ENCODE data around the gene ANGPTL2.

Gene ANGPTL2

DNA sequence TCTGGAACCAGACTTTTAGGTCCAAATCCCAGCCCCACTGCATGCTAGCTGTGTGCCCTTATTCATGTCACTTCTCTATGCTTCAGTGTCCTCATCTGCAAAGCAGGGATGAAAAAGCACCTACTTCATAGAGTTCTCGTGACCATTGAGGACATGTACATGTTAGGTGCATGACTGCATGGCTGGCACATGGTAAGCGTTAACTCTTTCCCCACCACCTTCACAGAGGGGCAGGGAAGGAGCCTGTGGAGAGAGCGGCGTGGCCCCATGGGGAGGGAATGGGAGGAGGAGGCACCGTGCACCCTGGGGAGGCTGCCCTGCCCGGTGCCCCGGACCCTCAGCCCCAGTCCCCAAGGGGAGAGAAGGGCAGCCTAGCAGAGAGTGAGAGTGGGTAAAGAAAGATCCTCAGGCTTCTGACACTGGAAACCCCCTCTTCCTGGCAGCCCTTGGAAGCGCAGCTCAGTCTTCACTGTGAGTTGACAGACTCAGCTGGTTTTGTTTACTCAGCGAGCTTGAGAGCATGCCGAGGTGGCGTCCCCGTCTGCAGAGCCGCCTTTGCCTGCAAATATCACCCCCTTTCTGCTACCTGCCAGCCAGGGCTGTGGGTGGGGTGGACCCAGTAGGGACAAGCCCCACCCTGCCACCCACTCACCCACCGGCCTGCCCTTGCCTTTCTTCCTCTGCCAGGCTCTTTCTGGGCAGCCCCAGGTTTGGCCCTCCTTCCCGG is 10.6 kb upstream of the ANGPTL2 start:
- TF ChIP-seq, protein P1, sequence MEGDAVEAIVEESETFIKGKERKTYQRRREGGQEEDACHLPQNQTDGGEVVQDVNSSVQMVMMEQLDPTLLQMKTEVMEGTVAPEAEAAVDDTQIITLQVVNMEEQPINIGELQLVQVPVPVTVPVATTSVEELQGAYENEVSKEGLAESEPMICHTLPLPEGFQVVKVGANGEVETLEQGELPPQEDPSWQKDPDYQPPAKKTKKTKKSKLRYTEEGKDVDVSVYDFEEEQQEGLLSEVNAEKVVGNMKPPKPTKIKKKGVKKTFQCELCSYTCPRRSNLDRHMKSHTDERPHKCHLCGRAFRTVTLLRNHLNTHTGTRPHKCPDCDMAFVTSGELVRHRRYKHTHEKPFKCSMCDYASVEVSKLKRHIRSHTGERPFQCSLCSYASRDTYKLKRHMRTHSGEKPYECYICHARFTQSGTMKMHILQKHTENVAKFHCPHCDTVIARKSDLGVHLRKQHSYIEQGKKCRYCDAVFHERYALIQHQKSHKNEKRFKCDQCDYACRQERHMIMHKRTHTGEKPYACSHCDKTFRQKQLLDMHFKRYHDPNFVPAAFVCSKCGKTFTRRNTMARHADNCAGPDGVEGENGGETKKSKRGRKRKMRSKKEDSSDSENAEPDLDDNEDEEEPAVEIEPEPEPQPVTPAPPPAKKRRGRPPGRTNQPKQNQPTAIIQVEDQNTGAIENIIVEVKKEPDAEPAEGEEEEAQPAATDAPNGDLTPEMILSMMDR (IDR thresholded peaks at IDR 0.05; ENCODE audit: poor library complexity, severe bottlenecking), result no peak
- Histone ChIP-seq H3K4me3 (ENCODE audit: severe bottlenecking) (no peak overlapping the region), H3K9me3 (ENCODE audit: severe bottlenecking) (no peaks in the 10 kb centered on the region), H3K4me1 (ENCODE audit: insufficient read depth, poor library complexity, severe bottlenecking) (peaks cover 22% of the 10 kb centered on the region), H3K27ac (ENCODE audit: poor library complexity, severe bottlenecking) (no peak overlapping the region), H3K27me3 (ENCODE audit: insufficient read depth, poor library complexity, severe bottlenecking) (no peaks in the 10 kb centered on the region), H3K36me3 (ENCODE audit: low read depth) (no peaks in the 10 kb centered on the region)
- ATAC-seq (ENCODE audit: low read depth), result no peak
- DNase-seq (ENCODE audit: low spot score), result no peak

DNA sequence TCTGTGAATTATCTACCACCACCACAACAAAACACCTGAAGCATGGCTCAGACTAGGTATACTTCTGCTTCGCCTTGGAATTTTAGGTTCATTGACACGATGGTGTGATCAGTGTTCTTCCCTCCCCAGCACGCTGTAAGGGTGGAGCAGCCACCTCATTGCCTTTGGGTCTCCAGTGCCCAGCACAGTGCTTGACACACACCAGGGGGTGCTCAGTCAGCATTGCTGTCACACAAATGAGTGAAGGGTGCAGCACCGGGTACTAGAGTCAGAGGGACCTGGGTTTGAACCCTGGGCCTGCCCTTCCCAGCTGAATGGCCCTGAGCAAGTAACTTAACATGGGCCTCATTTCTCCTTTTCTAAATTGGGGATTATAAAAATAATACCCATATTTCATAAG is 9.9 kb upstream of the ANGPTL2 start:
- DNase-seq (ENCODE audit: low spot score), result no peak
- no peak overlapping the region for H3K27ac ChIP-seq (ENCODE audit: poor library complexity, severe bottlenecking)
- H3K4me3 ChIP-seq (ENCODE audit: severe bottlenecking), result no peak overlapping the region
- peaks cover 22% of the 10 kb centered on the region for H3K4me1 ChIP-seq (ENCODE audit: insufficient read depth, poor library complexity, severe bottlenecking)
- ATAC-seq (ENCODE audit: low read depth), result no peak
- H3K9me3 ChIP-seq (ENCODE audit: severe bottlenecking), result no peaks in the 10 kb centered on the region
- TF ChIP-seq, protein P1 (IDR thresholded peaks at IDR 0.05; ENCODE audit: poor library complexity, severe bottlenecking), result no peak
- H3K27me3 ChIP-seq (ENCODE audit: insufficient read depth, poor library complexity, severe bottlenecking), result no peaks in the 10 kb centered on the region
- no peaks in the 10 kb centered on the region for H3K36me3 ChIP-seq (ENCODE audit: low read depth)

DNA sequence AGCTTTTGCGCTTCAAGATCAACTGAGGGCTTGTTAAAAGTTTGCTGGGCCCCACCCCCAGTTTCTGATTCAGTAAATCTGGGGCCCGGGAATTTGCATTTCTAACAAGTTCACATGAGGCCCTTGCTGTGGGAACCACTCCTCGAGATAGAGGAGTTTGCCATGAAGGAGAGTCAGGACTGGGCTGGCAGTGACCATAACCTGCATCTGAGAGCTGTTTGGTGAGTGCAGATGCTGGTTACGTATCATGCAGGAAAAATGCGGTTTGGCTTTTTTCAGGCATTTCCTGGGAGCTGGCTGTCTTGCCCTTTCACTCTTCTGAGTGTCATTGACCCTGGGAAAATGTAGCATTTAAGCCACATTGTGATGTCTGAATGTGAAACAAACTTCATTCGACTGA is 9.4 kb upstream of the ANGPTL2 start:
- H3K9me3 ChIP-seq (ENCODE audit: severe bottlenecking), result no peaks in the 10 kb centered on the region
- H3K27ac ChIP-seq (ENCODE audit: poor library complexity, severe bottlenecking), result no peak overlapping the region
- ATAC-seq (ENCODE audit: low read depth), result peak; percentile 62
- H3K4me3 ChIP-seq (ENCODE audit: severe bottlenecking), result no peak overlapping the region
- DNase-seq (ENCODE audit: low spot score), result no peak
- H3K36me3 ChIP-seq (ENCODE audit: low read depth), result no peaks in the 10 kb centered on the region
- no peaks in the 10 kb centered on the region for H3K27me3 ChIP-seq (ENCODE audit: insufficient read depth, poor library complexity, severe bottlenecking)
- peaks cover 22% of the 10 kb centered on the region for H3K4me1 ChIP-seq (ENCODE audit: insufficient read depth, poor library complexity, severe bottlenecking)
- TF ChIP-seq, protein P1 (IDR thresholded peaks at IDR 0.05; ENCODE audit: poor library complexity, severe bottlenecking), result no peak

DNA sequence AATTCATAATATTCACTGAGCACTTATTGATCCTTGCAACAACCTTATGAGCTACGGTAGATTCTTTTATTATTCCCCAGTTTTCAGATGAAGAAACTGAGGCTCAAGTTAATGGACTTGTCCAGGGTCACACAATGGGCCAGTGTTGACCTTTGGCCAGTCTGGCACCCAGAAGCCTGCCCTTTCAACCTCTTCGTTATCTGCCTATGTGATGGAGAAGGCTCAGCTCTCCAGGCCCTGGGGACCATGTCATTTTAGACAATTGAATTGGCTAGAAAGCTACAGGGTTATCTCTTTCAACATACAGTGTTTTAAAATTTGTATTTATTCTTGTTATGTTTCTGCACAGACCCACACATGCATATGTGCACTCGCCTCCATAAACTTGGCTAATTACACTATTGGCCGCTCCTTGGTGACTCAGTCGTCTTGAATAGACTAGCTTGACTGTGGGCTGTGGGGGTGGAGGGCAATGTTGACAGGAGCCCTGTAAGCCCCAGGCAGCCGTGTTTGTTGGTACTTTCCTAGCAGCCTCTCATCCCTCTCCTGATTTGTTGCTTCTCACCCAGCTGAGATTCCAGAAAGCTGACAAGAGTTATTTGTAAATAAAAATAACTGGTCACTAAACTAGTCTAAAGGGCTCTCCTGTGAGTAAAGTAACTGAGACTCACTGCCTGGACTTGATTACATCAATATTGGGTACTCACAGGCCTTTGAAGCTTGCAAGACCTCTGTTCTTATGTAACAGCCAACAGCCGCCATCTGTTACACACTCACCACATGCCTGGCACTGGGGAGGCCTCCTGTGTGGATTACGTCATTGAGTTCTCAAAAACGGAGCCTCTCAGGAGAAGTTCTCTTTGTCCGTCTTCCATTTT is 8.5 kb upstream of the ANGPTL2 start:
- Histone ChIP-seq H3K4me3 (ENCODE audit: severe bottlenecking) (no peak overlapping the region), H3K27me3 (ENCODE audit: insufficient read depth, poor library complexity, severe bottlenecking) (no peaks in the 10 kb centered on the region), H3K36me3 (ENCODE audit: low read depth) (no peaks in the 10 kb centered on the region), H3K27ac (ENCODE audit: poor library complexity, severe bottlenecking) (no peak overlapping the region), H3K9me3 (ENCODE audit: severe bottlenecking) (no peaks in the 10 kb centered on the region), H3K4me1 (ENCODE audit: insufficient read depth, poor library complexity, severe bottlenecking) (peaks cover 22% of the 10 kb centered on the region)
- ATAC-seq (ENCODE audit: low read depth) (peak; percentile 74), DNase-seq (ENCODE audit: low spot score) (no peak)
- TF ChIP-seq, protein P1 (IDR thresholded peaks at IDR 0.05; ENCODE audit: poor library complexity, severe bottlenecking), result no peak
